Right lobe of liver (tissue), 4 donors: Measurements from ENCODE around the gene ACSM2A.
"Not testable (repeated sequence)": the region's sequence is repeated elsewhere in the genome, so short reads cannot be mapped to it uniquely, and the experiment has no call there.

Source experiments
- CTCF ChIP-seq, 4 donors: fragments of 200-600 bp in 3 of 4; fragments of 450-650 bp in 1 of 4; IDR thresholded peaks; one replicate each; pipeline versions ENCODE4 v1.5.1 to v1.8.0; 2016 to 2022; ENCODE audit warnings: antibody characterized with exemption in 4 of 4, mild to moderate bottlenecking in 2 of 4
- POLR2A ChIP-seq: fragments of 450-650 bp; IDR thresholded peaks from one replicate; pipeline ENCODE4 v1.6.1; 2017; ENCODE audit warnings: antibody characterized with exemption, mild to moderate bottlenecking
- donor health status: DM: no; HTN: no; CAD: no.
- donor health status: DM: no; HTN: no; CAD: no.
- donor health status: DM: no; HTN: yes; CAD: no.

GRCh38 chr16:20446652-20447393, 4.5 kb upstream of the ACSM2A start:
- not testable (repeated sequence) for TF ChIP-seq CTCF (IDR thresholded peaks at IDR 0.05); POLR2A
